A673 (cell line): Measurements from ENCODE around the gene QSOX2.

Experiments
- EZH2 ChIP-seq: fragments of 200-600 bp; sonication (generic); IDR thresholded peaks from 2 replicates; pipeline ENCODE4 v1.6.1; 2017; ENCODE audit warnings: borderline replicate concordance, low read depth, mild to moderate bottlenecking, mixed read lengths, antibody characterized with exemption, low read length; ENCODE audit not compliant: poor library complexity, severe bottlenecking
- TF ChIP-seq, protein P1 (sequence below): fragments of 300-800, 200-600 bp; sonication (generic); conservative IDR thresholded peaks from 2 replicates; pipeline ENCODE4 v1.5.1; 2017; ENCODE audit warnings: low read depth, mild to moderate bottlenecking, antibody characterized with exemption, low read length, moderate library complexity, mixed read lengths

DNA sequence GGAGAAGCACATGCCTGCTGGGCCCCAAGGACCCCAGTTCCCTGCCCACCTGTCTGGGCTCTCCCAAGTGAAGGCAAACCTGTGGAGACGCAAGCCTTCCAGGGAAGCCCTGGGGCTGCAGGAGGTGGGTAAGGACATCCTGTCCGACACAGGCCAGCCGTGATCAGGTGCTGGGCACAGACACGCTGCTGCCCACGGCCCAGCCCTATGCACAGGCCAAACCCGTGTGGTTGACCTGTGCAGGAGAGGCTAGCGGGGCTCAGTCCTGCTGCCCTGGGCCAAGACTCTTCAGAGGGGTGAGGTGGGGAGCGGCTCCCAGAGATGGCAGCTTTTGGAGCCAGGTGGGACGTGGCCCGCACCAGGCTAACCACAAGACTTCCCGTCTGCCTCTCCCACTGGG lies 55.0 kb downstream of the QSOX2 start:
- TF ChIP-seq EZH2: no peak
- TF ChIP-seq, protein P1, sequence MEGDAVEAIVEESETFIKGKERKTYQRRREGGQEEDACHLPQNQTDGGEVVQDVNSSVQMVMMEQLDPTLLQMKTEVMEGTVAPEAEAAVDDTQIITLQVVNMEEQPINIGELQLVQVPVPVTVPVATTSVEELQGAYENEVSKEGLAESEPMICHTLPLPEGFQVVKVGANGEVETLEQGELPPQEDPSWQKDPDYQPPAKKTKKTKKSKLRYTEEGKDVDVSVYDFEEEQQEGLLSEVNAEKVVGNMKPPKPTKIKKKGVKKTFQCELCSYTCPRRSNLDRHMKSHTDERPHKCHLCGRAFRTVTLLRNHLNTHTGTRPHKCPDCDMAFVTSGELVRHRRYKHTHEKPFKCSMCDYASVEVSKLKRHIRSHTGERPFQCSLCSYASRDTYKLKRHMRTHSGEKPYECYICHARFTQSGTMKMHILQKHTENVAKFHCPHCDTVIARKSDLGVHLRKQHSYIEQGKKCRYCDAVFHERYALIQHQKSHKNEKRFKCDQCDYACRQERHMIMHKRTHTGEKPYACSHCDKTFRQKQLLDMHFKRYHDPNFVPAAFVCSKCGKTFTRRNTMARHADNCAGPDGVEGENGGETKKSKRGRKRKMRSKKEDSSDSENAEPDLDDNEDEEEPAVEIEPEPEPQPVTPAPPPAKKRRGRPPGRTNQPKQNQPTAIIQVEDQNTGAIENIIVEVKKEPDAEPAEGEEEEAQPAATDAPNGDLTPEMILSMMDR: no peak
